NCI-H1417 (cell line): Measurements from ENCODE around the gene TMEM129.

Experiments
- DNase-seq, 3 experiments: peaks; one replicate each; lab custom pipeline; 2025; lab: John Stamatoyannopoulos, UW

The TMEM129 gene

GRCh38 chr4:1758306-1759121 lies 37.4 kb upstream of the TMEM129 start:
- DNase-seq = no peak

- no peak for DNase-seq
Measured at GRCh38 chr4:1757836-1758235, 36.7 kb upstream of the TMEM129 start.

GRCh38 chr4:1756893-1757779 lies 36.0 kb upstream of the TMEM129 start:
- DNase-seq = no peak

- no peak for DNase-seq
Measured at GRCh38 chr4:1756079-1756478, 35.0 kb upstream of the TMEM129 start.

GRCh38 chr4:1755297-1755696 lies 34.2 kb upstream of the TMEM129 start:
- DNase-seq = no peak

GRCh38 chr4:1754336-1754735 lies 33.2 kb upstream of the TMEM129 start:
- DNase-seq = no peak

- no peak for DNase-seq
Measured at GRCh38 chr4:1753697-1754311, 32.7 kb upstream of the TMEM129 start.

- DNase-seq = no peak
Measured at GRCh38 chr4:1753294-1753696, 32.2 kb upstream of the TMEM129 start.

GRCh38 chr4:1752284-1753041 lies 31.3 kb upstream of the TMEM129 start:
- peak in 2 of 3 experiments; percentile 11 to 28 for DNase-seq

- DNase-seq = no peak
Measured at GRCh38 chr4:1751919-1752283, 30.8 kb upstream of the TMEM129 start.

- DNase-seq = no peak
Measured at GRCh38 chr4:1751155-1751918, 30.2 kb upstream of the TMEM129 start.

GRCh38 chr4:1750381-1751154 lies 29.4 kb upstream of the TMEM129 start:
- DNase-seq = no peak

GRCh38 chr4:1749826-1750225 lies 28.7 kb upstream of the TMEM129 start:
- no peak for DNase-seq

GRCh38 chr4:1749370-1749769 lies 28.2 kb upstream of the TMEM129 start:
- no peak for DNase-seq

GRCh38 chr4:1748465-1748995 lies 27.4 kb upstream of the TMEM129 start:
- peak; percentile 61 to 76 (median 68) for DNase-seq

- no peak for DNase-seq
Measured at GRCh38 chr4:1747603-1747967, 26.5 kb upstream of the TMEM129 start.

GRCh38 chr4:1746919-1747602 lies 25.9 kb upstream of the TMEM129 start:
- DNase-seq = no peak

- DNase-seq = peak in 2 of 3 experiments; percentile 44 to 63
Measured at GRCh38 chr4:1746265-1746691, 25.2 kb upstream of the TMEM129 start.

- peak in 1 of 3 experiments; percentile 15 for DNase-seq
Measured at GRCh38 chr4:1745697-1746096, 24.6 kb upstream of the TMEM129 start.
